HCT116 (cell line): ENCODE measurements around the gene CDR2L. TPM values are rescaled to one million over a fixed set of nuclear protein-coding genes. Genes with fewer than 3 reads are reported as not detected.

ENCODE experiments used
- ATAC-seq: fragments of 200-7000 bp; cut with Tn5 transposase; 2 replicates; pipeline ENCODE4 v1.9.1; 2020; ENCODE audit warnings: mild to moderate bottlenecking, moderate library complexity
- BruUV-seq: library from RNA; stranded (reverse); fragments of 400-500 nt; replicated peaks from 2 replicates; lab custom pipeline; 2021; lab: Mats Ljungman, UMichigan
- CTCF ChIA-PET: fragments of 300-600 bp; sonication (Branson Sonifier 250); formaldehyde crosslinking; loops from one replicate; lab custom pipeline; 2021; ENCODE audit warnings: antibody characterized with exemption; lab: Charles Lee
- POLR2A ChIA-PET: fragments of 300-600, 350-600 bp; sonication (Branson Sonifier 250); formaldehyde crosslinking; loops from one replicate; lab custom pipeline; 2021; ENCODE audit warnings: antibody characterized with exemption; lab: Charles Lee
- RAD21 ChIA-PET, 2 experiments: fragments of 300-600 bp; sonication (Branson Sonifier 250); formaldehyde crosslinking; loops; one replicate each; lab custom pipeline; 2023; ENCODE audit warnings: low total read pairs in 2 of 2; ENCODE audit not compliant: uncharacterized antibody in 2 of 2, unreplicated experiment in 2 of 2, low non-redundant PET in 1 of 2; lab: Charles Lee
- DNase-seq: peaks from one replicate; pipeline ENCODE4 v3.0.0-alpha.2; 2010; ENCODE audit warnings: low read depth, low spot score
- H2AFZ ChIP-seq: fragments of 200-600 bp; shearing (Covaris generic), sonication (generic); 2 replicates; pipeline ENCODE4 v1.6.1; 2017; ENCODE audit warnings: low read depth, mixed run types, mixed read lengths, antibody characterized with exemption, low read length; ENCODE audit not compliant: poor library complexity, severe bottlenecking
- H3K27ac ChIP-seq: 2 replicates; pipeline ENCODE4 v1.5.1; 2012; ENCODE audit warnings: low read depth, low read length
- H3K27me3 ChIP-seq: fragments of 200-600 bp; sonication (generic); 2 replicates; pipeline ENCODE4 v1.6.1; 2016; ENCODE audit warnings: mixed run types, low read length, mixed read lengths; ENCODE audit not compliant: insufficient read depth
- H3K36me3 ChIP-seq, 2 experiments: fragments of 200-500 bp in 1 of 2; fragments of 200-600 bp in 1 of 2; sonication (Bioruptor generic) in 1 of 2; sonication (generic) in 1 of 2; 2 replicates each; pipeline versions ENCODE4 v1.5.1 to v1.6.1; 2014 to 2016; ENCODE audit warnings: low read length in 2 of 2, inconsistent platforms in 1 of 2, mixed read lengths in 1 of 2, mixed run types in 1 of 2; ENCODE audit not compliant: insufficient read depth in 2 of 2, control insufficient read depth in 1 of 2
- H3K4me1 ChIP-seq, 2 experiments: fragments of 200-600 bp in 1 of 2; sonication (generic) in 1 of 2; 2 replicates each; pipeline versions ENCODE4 v1.5.1 to v1.6.1; 2012 to 2017; ENCODE audit warnings: low read length in 2 of 2, inconsistent platforms in 1 of 2, mild to moderate bottlenecking in 1 of 2, mixed read lengths in 1 of 2, mixed run types in 1 of 2, moderate library complexity in 1 of 2; ENCODE audit not compliant: insufficient read depth in 2 of 2, control insufficient read depth in 1 of 2
- H3K4me2 ChIP-seq: fragments of 200-600 bp; sonication (generic); 2 replicates; pipeline ENCODE4 v1.6.1; 2017; ENCODE audit warnings: mixed run types, low read length, mixed read lengths
- H3K4me3 ChIP-seq, 2 experiments: fragments of 200-600 bp in 1 of 2; sonication (generic) in 1 of 2; replicated peaks in 1 of 2; 2 replicates each; pipeline ENCODE4 v1.5.1; 2011 to 2016; ENCODE audit warnings: low read length in 2 of 2, control low read depth in 1 of 2, low read depth in 1 of 2, mild to moderate bottlenecking in 1 of 2, mixed read lengths in 1 of 2, mixed run types in 1 of 2
- H3K79me2 ChIP-seq: fragments of 200-600 bp; sonication (generic); 2 replicates; pipeline ENCODE4 v1.6.1; 2017; ENCODE audit warnings: mild to moderate bottlenecking, mixed run types, low read length, moderate library complexity, mixed read lengths; ENCODE audit not compliant: insufficient read depth
- H3K9ac ChIP-seq: fragments of 200-600 bp; sonication (generic); 2 replicates; pipeline ENCODE4 v1.6.1; 2016; ENCODE audit warnings: low read length, mixed read lengths
- H3K9me2 ChIP-seq: fragments of 200-600 bp; sonication (generic), shearing (Covaris generic); 2 replicates; pipeline ENCODE4 v1.6.1; 2017; ENCODE audit warnings: mixed run types, mild to moderate bottlenecking, moderate library complexity; ENCODE audit not compliant: insufficient read depth
- H3K9me3 ChIP-seq, 2 experiments: fragments of 200-500 bp in 1 of 2; fragments of 200-600 bp in 1 of 2; sonication (Bioruptor generic) in 1 of 2; sonication (generic) in 1 of 2; 2 replicates each; pipeline ENCODE4 v1.6.1; 2014 to 2017; ENCODE audit warnings: low read length in 2 of 2, mixed read lengths in 2 of 2, inconsistent platforms in 1 of 2, low read depth in 1 of 2, mild to moderate bottlenecking in 1 of 2, mixed run types in 1 of 2, moderate library complexity in 1 of 2; ENCODE audit not compliant: control insufficient read depth in 1 of 2, insufficient read depth in 1 of 2
- H4K20me1 ChIP-seq: fragments of 200-600 bp; sonication (generic), shearing (Covaris generic); 2 replicates; pipeline ENCODE4 v1.6.1; 2017; ENCODE audit warnings: mixed run types, mild to moderate bottlenecking, moderate library complexity; ENCODE audit not compliant: insufficient read depth
- ATF3 ChIP-seq: IDR thresholded peaks from 2 replicates; pipeline ENCODE4 v1.6.1; 2012
- CEBPB ChIP-seq: IDR thresholded peaks from 2 replicates; pipeline ENCODE4 v1.6.1; 2012; ENCODE audit warnings: low read depth
- CTCF ChIP-seq, 3 experiments: fragments of 200-600 bp in 1 of 3; sonication (generic) in 1 of 3; IDR thresholded peaks in 2 of 3; conservative IDR thresholded peaks in 1 of 3; 2 replicates each; pipeline ENCODE4 v1.5.1; 2012 to 2017; ENCODE audit warnings: low read depth in 2 of 3, low read length in 2 of 3, antibody characterized with exemption in 1 of 3, borderline replicate concordance in 1 of 3, control low read depth in 1 of 3, mild to moderate bottlenecking in 1 of 3, mixed read lengths in 1 of 3, mixed run types in 1 of 3, moderate library complexity in 1 of 3; ENCODE audit not compliant: insufficient read depth in 1 of 3
- EGR1 ChIP-seq: IDR thresholded peaks from 2 replicates; pipeline ENCODE4 v1.6.1; 2012; ENCODE audit warnings: low read depth
- EZH2 ChIP-seq: fragments of 200-600 bp; sonication (generic); IDR thresholded peaks from 2 replicates; pipeline ENCODE4 v1.6.1; 2017; ENCODE audit warnings: antibody characterized with exemption, mixed run types
- FOSL1 ChIP-seq: IDR thresholded peaks from 2 replicates; pipeline ENCODE4 v1.6.1; 2012; ENCODE audit warnings: low read depth
- JUND ChIP-seq: IDR thresholded peaks from 2 replicates; pipeline ENCODE4 v1.6.1; 2012
- POLR2A ChIP-seq: IDR thresholded peaks from 2 replicates; pipeline ENCODE4 v1.7.0; 2011; ENCODE audit warnings: borderline replicate concordance; ENCODE audit not compliant: insufficient read depth, insufficient read length; ENCODE audit errors: extremely low read depth
- POLR2AphosphoS5 ChIP-seq: IDR thresholded peaks from 2 replicates; pipeline ENCODE4 v1.6.1; 2011; ENCODE audit warnings: mild to moderate bottlenecking, low read depth, low read length, moderate library complexity
- RAD21 ChIP-seq: IDR thresholded peaks from 2 replicates; pipeline ENCODE4 v1.6.1; 2012; ENCODE audit warnings: low read depth, mild to moderate bottlenecking
- REST ChIP-seq: IDR thresholded peaks from 2 replicates; pipeline ENCODE4 v1.6.1; 2012; ENCODE audit warnings: low read depth
- SIN3A ChIP-seq: IDR thresholded peaks from 2 replicates; pipeline ENCODE4 v1.6.1; 2012; ENCODE audit warnings: low read depth
- SP1 ChIP-seq: IDR thresholded peaks from 2 replicates; pipeline ENCODE4 v1.6.1; 2012; ENCODE audit warnings: low read depth
- TCF7L2 ChIP-seq: IDR thresholded peaks from 2 replicates; pipeline ENCODE4 v1.7.0; 2011; ENCODE audit warnings: borderline replicate concordance, inconsistent platforms; ENCODE audit not compliant: insufficient read depth, insufficient read length; ENCODE audit errors: extremely low read depth
- YY1 ChIP-seq: IDR thresholded peaks from 2 replicates; pipeline ENCODE4 v1.6.1; 2011; ENCODE audit warnings: low read length, low read depth, moderate library complexity, mild to moderate bottlenecking; ENCODE audit not compliant: insufficient replicate concordance; ENCODE audit errors: extremely low read depth
- ZFX ChIP-seq: fragments of 450-650 bp; IDR thresholded peaks from 2 replicates; pipeline ENCODE4 v1.6.1; 2017
- ZNF274 ChIP-seq: fragments of 200-500 bp; sonication (Bioruptor generic); IDR thresholded peaks from 2 replicates; pipeline ENCODE4 v1.6.1; 2014; ENCODE audit warnings: mild to moderate bottlenecking, low read depth, low read length, inconsistent platforms
- intact Hi-C: fragments of 100-400 bp; cut with micrococcal nuclease; formaldehyde crosslinking; loops from 2 replicates; pipeline ENCODE4 v1.10.0; 2022
- total RNA-seq: library from RNA; stranded (reverse); gene quantifications from one replicate; pipeline ENCODE4 v1.2.1, GENCODE V29; 2021; ENCODE audit not compliant: unreplicated experiment
- TF ChIP-seq, protein P1 (sequence below): IDR thresholded peaks from 2 replicates; pipeline ENCODE4 v1.6.1; 2011; ENCODE audit warnings: mild to moderate bottlenecking, low read length, moderate library complexity; ENCODE audit not compliant: insufficient replicate concordance; ENCODE audit errors: extremely low read depth
- TF ChIP-seq, protein P2 (sequence below): IDR thresholded peaks from 2 replicates; pipeline ENCODE4 v1.6.1; 2012

Gene CDR2L
- total RNA-seq, 1 experiment from 2014 or later: 26.5 TPM

GRCh38 chr17:74981979-74982662 is 5.3 kb upstream of the CDR2L start:
- Histone ChIP-seq H2AFZ (no peak overlapping the region), H3K9ac (peak overlapping the region; percentile 78), H4K20me1 (no peaks in the 10 kb centered on the region), H3K9me2 (no peaks in the 10 kb centered on the region), H3K36me3 (no peaks in the 10 kb centered on the region), H3K79me2 (no peaks in the 10 kb centered on the region), H3K9me3 (no peaks in the 10 kb centered on the region), H3K27me3 (no peaks in the 10 kb centered on the region), H3K4me1 (peaks cover 13 to 28% of the 10 kb centered on the region in 2 experiments), H3K4me2 (peak overlapping the region; percentile 93), H3K4me3 (peak overlapping the region; percentile 57 to 78), H3K27ac (peak overlapping the region; percentile 76)
- intact Hi-C loops: no loop called here
- ChIA-PET POLR2A (interaction anchor here (1.4 to 2.5 kb wide), 3 partner anchors 9 to 53 kb away, joined by 3 to 11 read pairs (median 10); partner anchors contain the start of genes HID1 and MRPL58), CTCF (interaction anchor here (1.1 to 1.9 kb wide), 3 partner anchors 10 to 24 kb away, joined by 3 to 8 read pairs (median 3); partner anchors contain the start of gene HID1), RAD21 (no interaction called here)
- no TSS peak for BruUV-seq
- ATAC-seq (peak; percentile 96), DNase-seq (peak; percentile 57)
- TF ChIP-seq, protein P1, sequence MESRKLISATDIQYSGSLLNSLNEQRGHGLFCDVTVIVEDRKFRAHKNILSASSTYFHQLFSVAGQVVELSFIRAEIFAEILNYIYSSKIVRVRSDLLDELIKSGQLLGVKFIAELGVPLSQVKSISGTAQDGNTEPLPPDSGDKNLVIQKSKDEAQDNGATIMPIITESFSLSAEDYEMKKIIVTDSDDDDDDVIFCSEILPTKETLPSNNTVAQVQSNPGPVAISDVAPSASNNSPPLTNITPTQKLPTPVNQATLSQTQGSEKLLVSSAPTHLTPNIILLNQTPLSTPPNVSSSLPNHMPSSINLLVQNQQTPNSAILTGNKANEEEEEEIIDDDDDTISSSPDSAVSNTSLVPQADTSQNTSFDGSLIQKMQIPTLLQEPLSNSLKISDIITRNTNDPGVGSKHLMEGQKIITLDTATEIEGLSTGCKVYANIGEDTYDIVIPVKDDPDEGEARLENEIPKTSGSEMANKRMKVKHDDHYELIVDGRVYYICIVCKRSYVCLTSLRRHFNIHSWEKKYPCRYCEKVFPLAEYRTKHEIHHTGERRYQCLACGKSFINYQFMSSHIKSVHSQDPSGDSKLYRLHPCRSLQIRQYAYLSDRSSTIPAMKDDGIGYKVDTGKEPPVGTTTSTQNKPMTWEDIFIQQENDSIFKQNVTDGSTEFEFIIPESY: peak; percentile 26
- TF ChIP-seq EGR1 (no peak), ZNF274 (no peak), CEBPB (no peak), YY1 (peak; percentile 59), CTCF (IDR thresholded peaks at IDR 0.05 in 2 of 3, conservative IDR thresholded peaks at IDR 0.05 in 1 of 3; ENCODE audit: borderline replicate concordance in 1 of 3, insufficient read depth in 1 of 3, low read depth in 2 of 3, low read length in 2 of 3) (0 out of 6 replicates have a peak, but pooled peaks of 1 of the 3 experiments have one; percentile 15), POLR2A (peak; percentile 96), EZH2 (no peak), FOSL1 (no peak), ATF3 (no peak), SIN3A (peak; percentile 97), SP1 (peak; percentile 32; the same call in 1 of the 2 replicates), ZFX (peak; percentile 49; the same call in 1 of the 2 replicates), RAD21 (no peak), TCF7L2 (peak; percentile 45), REST (no peak), JUND (no peak), POLR2AphosphoS5 (peak; percentile 97)
- TF ChIP-seq, protein P2, sequence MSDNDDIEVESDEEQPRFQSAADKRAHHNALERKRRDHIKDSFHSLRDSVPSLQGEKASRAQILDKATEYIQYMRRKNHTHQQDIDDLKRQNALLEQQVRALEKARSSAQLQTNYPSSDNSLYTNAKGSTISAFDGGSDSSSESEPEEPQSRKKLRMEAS: peak; percentile 89
